Epithelial cell of prostate (primary cell): ENCODE measurements around the gene PSRC1.

ENCODE experiments used
- DNase-seq: peaks from one replicate; pipeline ENCODE4 v3.0.0-alpha.2; 2011; ENCODE audit warnings: low read depth, low spot score
- H3K27ac ChIP-seq: fragments of 450-650 bp; 2 replicates; pipeline ENCODE4 v1.5.1; 2017; ENCODE audit warnings: mild to moderate bottlenecking

PSRC1 gene

DNA sequence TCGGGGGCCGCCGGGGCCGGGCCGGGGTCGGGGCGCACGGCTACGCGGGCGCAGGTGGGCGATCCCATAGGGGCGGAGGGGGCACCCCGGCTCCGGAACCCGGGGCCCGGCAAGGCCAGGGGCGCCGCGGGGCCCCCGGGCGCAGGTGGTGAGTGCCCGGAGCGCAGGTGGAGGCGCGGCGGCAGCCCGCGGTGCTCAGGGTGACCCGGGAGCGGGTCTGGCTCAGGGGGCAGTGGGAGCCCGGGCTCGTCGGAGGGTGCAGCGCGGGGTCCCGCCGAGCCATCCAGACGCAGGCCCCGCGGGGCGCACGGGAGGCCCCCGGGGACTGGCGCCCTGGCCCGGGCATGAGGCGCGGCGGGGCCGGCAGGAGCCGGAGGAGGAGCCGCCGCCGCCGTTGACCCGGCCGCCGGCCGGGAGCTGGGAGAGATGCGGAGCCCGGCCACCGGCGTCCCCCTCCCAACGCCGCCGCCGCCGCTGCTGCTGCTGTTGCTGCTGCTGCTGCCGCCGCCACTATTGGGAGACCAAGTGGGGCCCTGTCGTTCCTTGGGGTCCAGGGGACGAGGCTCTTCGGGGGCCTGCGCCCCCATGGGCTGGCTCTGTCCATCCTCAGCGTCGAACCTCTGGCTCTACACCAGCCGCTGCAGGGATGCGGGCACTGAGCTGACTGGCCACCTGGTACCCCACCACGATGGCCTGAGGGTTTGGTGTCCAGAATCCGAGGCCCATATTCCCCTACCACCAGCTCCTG lies 33.1 kb downstream of the PSRC1 start:
- DNase-seq, result no peak
- no peak overlapping the region for H3K27ac ChIP-seq

DNA sequence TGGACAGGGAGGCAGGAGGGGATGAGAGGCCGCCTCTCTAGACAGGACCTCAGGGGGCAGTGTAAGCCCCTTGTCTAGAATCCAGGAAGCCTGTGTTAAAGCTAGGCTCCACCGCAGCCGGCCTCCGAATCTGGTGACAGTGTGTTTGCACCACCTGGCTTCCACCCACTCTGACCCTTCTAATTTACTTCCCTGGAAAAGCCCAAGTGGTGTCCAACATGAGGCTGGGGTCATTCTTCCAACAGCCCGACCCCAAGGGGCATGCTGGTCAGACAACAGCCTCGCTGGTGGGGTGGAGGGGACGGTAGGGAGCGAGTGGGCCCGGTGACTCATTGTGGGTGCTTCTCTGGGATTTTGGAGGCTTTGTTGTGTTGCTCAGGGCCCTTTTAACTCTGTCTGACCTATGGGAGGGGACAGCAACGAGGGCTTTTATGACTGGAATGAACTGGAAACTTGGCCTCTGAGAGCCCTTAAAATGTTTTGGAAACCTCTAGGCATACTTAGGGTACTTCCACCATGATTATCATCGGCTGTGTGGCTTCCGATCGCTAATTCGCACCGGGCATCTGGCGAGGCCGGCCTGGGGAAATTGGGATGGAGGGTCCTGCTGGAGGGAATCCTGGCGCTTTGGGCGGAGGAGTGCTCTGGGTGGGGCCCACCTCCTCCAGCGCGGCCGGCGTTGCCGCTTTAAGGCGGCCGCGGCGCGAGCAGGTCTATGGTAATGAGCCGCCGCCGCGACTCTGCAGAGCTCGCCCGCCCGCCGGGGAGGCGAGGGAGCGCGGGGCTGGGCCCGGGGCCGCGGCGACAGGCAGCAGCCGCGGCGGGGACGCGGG lies 33.9 kb downstream of the PSRC1 start, which contains the start of gene CELSR2:
Gene CELSR2 (plus strand): TSS at position 743 of the 833 bp plus-strand sequence. CDS start 541 bp downstream, outside the sequence.
- H3K27ac ChIP-seq, result no peak within 1 kb of the TSS
- no peak for DNase-seq

DNA sequence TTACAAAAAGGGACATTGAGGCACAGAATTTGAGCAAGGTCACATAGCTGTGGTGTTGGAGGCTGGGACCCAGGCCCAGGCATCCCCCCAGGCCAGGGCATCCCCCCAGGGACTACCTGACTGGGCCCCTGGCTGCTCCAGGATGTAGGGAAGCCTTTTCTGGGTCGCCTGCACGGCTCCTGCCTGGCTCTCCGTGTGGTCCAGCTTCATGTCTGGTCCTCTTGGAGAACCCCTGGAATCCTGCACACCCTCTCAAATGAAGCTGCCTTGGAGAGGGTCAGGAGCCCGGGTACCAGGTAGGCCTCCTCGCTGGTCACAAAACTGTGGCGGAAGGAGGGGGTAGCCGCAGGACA lies 34.5 kb downstream of the PSRC1 start:
- no peak for DNase-seq
- no peak overlapping the region for H3K27ac ChIP-seq

DNA sequence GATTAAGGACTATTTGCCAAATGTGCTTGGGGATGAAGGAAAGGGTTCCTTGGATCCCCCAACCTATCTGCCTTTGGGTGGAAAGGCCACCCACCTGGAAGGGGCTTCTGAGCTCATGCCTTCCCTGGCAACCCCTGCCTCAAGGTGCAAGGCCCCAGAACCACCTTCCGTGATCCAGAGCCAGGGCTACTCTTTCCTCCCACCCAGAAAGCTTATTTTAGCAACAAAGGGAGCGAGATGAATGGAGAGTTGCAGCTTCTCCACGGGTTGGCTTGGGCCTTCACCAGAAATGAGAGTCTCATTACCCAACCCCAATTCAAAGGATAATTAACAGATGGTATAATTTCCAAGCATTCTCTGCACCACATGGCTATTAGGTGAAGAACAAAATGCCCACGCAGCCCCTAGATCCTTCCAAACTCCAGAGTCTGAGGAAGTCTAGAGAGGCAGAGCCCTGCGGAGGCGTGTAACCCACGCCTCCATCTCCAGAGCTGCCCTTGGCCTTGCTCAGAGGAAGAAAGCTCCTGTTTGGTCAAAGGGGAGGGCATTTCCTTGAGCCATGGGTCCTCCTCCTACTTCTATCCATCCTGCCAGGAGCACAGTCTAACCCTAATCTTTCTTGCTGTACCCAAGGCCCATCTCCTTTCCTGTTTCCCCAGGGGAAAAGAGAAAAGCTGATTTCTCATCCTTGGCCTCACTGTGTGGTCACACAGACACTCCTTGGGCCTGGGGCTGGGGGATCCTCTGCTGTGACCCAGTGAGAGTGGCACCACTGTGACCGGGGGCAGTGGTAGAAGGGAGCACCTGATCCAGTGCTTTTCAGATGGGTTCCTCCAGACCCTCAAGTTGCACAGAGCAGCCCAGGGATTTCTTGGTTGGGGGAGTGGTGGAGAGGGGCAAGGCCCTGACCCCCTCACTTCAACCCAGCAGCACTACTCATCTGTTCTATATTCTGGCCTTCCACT lies 35.3 kb downstream of the PSRC1 start:
- H3K27ac ChIP-seq, result no peak overlapping the region
- no peak for DNase-seq

DNA sequence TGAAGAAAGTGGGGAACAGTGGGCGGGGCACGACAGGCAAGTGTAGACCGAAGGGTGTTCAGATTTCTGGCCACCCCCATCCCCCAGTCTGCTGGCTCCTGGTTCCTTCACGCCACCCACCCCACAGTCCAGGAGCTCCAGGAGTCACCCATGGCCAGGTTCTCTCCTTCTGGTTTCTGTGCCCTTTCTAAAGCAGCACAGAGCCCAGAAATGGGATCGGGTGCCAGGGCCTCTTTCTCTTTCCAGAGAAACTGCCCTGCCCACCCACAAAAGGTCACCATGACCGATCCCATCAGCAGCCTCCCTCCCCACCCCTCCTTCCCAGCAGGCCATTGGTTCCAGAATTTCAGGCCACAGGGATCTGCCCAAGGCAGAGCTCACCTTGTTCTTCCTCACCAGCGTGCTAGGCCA lies 36.8 kb downstream of the PSRC1 start:
- DNase-seq, result no peak
- no peak overlapping the region for H3K27ac ChIP-seq

DNA sequence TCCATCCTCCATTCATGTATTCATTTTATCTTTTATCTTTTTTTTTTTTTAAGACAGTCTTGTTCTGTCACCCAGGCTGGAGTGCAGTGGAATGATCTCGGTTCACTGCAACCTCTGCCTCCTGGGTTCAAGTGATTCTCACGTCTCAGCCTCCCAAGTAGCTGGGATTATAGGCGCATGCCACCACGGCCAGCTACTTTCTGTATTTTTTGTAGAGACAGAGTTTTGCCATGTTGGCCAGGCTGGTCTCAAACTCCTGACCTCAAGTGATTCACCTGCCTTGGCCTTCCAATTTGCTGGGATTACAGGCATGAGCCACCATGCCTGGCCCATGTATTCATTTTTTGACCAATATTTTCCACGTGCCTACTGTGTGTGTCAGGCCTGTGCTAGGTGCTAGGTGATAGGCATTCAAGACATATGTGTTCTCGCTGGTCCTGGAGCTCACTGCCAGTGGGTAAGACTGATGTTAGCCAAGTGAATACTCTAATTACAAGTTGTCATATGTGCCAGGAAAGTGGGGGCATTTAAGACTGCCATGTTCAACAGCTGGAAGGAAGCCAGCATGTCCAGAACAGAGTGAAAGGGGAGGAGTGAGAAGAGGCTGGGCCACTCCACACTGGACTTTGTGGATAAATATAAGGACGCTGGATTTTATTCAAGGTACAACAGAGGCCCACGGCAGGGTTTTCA lies 38.9 kb downstream of the PSRC1 start:
- no peak for DNase-seq
- no peak overlapping the region for H3K27ac ChIP-seq

DNA sequence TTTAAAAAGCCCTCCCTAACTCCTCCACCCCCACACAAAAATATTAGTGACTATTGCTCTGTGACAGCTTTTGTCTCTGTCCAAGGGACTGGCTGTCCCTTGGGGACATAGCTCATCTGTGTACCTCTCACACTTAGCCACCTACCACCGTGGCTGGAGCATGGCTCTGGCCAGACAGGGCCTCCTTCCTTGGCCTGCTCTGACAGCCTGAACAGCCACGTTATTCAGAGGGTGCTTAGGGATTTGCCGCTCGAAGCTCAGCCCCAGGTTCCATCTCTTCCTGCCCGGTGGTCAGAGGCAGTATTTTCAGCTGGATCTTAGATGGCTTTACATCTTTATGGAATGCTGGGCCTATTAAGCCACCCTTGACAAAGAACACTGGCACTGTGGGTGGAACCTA lies 39.7 kb downstream of the PSRC1 start:
- no peak overlapping the region for H3K27ac ChIP-seq
- no peak for DNase-seq

DNA sequence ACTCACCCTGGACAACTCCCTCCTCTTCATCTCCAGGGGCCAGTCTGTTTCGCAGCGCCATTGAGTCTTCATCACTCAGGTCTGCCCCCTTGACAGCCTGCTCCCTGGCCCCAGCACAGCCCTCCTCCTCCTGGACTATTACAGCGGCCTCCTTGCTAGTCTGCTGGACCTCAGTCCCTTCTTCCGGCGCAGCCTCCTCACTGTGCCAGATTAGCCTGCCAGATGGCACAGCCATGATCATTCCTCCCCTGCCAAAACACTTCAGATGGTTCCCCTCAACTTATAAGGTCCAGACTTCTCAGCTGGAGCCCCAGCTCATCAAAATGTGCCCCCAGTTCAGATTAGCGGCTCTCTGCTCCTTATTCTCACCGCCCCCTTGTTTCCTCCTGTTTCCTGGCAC lies 40.6 kb downstream of the PSRC1 start:
- no peak overlapping the region for H3K27ac ChIP-seq
- DNase-seq, result no peak

DNA sequence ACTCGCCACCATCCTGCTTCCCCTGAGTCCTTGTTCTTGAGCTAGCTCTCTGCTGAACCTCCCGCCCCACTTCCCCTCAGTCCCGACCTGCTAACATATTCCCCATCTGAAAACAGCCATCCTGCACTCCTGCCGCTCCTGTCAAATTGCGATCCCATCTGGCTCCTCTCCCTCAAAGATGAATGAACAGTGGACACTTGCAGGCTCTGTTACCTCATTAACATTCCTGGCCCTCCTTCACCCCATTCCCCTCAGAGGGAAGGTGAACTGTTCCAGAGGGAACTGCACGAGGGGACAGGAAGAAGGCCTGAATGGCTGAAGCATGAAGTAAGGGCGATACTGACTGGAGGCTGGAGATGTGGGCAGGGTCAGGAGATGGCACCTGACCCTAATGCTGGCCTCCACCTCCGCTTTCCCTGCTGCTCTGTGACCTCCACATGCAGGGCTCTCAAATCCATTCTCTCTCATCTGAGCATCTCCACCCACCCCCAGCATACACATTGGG lies 41.1 kb downstream of the PSRC1 start:
- no peak for DNase-seq
- H3K27ac ChIP-seq, result no peak overlapping the region

DNA sequence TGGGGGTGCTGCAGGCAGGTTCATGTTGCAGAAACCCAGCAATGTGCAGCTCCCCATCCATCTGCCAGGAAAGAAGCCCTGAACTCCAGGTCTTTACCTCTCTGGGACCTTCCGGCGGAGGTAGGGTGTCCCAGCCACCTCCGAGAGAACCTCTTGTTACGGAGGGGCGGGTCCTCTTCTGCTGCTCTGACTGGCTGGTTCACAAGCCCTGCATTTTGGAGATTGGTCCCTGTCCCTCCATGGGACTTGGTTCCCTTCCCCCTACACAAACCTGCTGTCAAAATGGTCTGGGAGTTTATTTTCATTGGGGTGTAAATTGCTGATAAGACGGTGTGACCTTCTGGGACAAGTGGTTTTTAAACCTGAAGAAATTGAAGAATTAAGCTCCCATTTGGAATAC lies 41.6 kb downstream of the PSRC1 start:
- H3K27ac ChIP-seq, result peak overlapping the region; percentile 93
- no peak for DNase-seq

DNA sequence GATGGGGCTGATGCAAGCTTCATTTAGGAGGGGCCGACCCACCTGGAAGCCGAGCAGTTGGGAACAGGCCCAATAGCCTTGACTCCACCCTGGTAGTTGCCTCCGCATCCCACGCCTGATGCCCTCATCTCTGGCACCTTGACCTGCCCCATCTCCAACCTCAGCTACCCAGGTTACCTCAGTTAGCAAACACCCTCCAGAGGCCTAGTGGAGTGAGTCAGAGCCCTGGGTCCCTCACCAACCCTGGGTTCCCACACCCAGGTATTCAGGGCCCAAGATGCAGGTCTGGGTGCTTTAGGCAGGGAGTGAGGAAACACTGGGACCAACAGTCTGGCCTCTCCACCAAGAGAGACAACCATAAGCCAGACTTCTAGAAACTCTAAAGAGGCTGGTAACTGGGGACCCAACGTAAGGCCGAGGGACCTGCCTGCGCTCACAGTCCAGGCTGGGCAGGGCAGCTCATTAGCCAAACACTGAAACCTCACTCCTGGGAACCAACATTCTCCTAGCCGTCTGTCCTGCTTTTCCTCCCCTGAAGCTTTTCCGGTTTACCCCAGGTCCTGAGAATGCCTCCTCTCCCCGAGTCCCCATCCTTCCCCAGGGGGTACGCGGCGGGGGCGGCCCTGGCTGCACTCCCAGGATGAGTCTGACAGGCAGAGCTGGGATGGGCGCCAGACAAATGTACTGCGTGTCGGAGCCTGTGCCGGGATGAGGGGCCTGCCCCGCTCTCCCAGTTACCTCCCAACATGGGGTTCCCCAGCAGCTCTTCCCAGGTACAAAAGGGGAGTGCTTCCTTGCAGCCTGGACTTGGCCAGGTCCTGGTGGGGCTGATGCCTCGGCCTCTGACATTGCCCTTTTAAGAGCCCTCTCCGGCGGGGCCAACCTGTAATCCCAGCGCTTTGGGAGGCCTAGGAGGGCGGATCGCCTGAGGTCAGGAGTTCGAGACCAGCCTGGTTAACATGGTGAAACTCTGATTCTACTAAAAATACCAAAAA lies 42.5 kb downstream of the PSRC1 start:
- H3K27ac ChIP-seq, result peak overlapping the region; percentile 93
- peak; percentile 98 for DNase-seq

DNA sequence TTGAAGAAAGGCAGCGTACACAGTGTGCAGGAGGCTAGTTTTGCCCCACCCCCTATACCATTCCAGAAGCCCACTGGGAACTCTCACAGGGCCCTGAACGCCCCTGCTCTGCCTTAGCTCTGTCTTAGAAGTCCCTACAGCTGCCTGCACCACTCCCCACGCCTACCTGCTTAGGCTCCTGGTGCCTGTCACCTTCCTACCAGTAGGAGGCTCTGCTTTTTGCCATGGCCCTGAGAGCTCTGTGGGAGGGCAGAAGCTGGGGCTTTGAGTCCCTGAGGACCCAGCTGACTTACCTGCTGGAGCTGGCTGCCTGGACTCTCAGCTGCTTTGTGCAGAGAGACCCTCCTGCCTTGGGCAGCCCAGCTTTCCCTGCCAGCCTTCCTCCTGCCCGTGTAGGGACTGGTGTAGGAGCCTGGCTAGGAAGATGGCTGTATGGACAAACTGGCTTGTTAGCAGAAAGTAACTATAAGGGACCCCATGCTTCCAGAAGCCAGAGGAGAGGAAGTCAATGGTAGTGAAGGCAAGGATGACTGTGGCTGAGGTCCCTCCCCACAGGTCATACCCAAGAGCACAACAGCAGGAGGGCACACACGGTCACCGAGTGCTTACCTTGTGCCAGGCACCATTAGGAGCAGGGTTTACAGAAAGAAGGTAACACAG lies 43.4 kb downstream of the PSRC1 start:
- DNase-seq, result peak; percentile 48
- peak overlapping the region; percentile 93 for H3K27ac ChIP-seq

DNA sequence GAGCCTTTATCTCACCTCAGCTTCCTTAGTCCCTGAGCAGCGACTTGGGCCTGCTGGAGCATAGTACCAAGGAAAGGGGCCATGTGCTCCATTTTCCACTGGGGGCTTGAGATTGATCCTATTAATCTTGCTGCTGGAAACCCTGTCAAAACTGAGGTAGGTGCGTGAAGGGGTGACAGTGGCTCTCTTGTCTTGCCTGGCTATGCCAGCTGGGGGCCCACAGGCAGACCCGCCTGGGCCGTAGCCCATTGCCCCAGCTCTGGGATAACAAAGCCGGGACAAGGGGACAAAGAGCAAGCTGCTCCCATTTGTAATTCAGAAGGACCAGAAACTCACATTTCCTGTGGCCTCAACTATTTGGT lies 43.9 kb downstream of the PSRC1 start:
- peak overlapping the region; percentile 93 for H3K27ac ChIP-seq
- DNase-seq, result no peak

DNA sequence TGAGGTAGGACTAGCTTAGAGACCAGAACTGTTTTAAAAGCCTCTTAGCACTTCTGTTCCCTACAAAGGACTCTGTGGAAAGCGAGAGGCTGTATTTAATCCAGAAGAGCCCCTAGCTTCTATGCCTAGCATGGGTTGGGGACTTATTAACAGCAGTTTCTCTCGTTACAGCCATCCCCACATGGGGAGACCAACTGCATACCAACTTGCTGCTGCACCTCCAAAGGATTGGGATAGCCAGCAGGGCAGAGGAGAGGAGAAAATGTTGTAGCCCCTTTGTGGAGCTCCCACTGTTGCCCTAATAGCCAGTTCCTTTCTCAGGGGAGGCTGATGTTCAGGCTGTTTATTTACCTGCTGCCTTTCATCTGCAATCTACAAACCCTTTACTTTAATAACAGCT lies 44.6 kb downstream of the PSRC1 start:
- H3K27ac ChIP-seq, result peak overlapping the region; percentile 93
- no peak for DNase-seq

DNA sequence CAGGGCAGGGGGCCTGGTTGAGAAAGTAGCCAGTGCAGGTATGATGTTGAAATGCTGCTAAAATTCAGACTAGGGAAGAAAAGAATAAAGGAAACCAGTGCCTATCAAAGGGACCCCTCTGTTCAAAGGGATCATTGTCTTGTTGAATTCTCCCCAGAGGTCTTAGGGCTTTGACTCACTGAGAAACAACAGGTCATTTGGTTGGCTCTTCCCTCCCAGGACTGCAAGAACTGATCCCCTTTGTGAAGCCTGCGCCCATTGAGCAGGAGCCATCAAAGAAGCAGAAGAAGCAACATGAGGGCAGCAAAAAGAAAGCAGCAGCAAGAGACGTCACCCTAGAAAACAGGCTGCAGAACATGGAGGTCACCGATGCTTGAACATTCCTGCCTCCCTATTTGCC lies 45.4 kb downstream of the PSRC1 start:
- H3K27ac ChIP-seq, result peak overlapping the region; percentile 93
- no peak for DNase-seq

DNA sequence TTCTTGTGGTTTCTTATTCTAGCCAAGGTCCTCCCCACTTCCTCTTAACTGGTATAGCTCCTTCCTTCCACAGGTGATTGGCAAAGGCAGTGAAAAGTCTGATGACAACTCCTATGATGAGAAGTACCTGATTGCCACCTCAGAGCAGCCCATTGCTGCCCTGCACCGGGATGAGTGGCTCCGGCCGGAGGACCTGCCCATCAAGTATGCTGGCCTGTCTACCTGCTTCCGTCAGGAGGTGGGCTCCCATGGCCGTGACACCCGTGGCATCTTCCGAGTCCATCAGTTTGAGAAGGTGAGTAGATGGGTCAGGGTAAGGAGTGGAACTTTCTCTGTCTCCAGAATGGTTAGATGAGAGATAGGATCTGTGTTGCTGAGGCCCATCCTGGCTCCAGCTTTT lies 47.8 kb downstream of the PSRC1 start:
- H3K27ac ChIP-seq, result no peak overlapping the region
- no peak for DNase-seq

DNA sequence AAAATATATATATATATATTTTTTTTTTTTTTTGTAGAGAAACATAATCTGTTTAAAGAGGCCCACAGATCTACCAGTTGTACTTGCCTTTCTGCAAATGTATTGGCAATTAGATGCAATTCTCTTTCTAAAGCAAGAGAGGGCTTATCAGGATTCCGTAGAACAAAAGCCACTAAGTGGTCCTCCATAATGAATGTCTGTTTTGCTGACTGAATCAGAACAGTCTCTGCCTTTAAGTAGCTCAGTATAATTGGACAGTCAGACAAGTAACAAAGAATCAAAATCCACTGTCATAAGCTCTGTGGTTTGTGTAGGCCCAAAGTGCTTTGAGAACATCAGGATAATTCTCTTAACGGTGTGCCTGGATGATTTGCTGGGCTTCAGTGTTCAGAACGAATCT lies 51.9 kb downstream of the PSRC1 start:
- DNase-seq, result no peak
- no peak overlapping the region for H3K27ac ChIP-seq
